NB4 (cell line): Measurements from ENCODE around the gene SMIM9.
A peak's percentile ranks its signal among the peaks of the same experiment; 100 is the strongest.

Source experiments
- DNase-seq: peaks from one replicate; pipeline ENCODE4 v3.0.0; 2010; ENCODE audit warnings: low read depth
- H3K4me3 ChIP-seq: one replicate; pipeline ENCODE4 v1.5.1; 2011; ENCODE audit warnings: mild to moderate bottlenecking, low read depth, low read length, moderate library complexity
- CTCF ChIP-seq: IDR thresholded peaks from one replicate; pipeline ENCODE4 v1.5.1; 2012; ENCODE audit warnings: low read depth, low read length
- MAX ChIP-seq: IDR thresholded peaks from 2 replicates; pipeline ENCODE4 v1.6.1; 2011; ENCODE audit warnings: low read depth, low read length
- MYC ChIP-seq: IDR thresholded peaks from 2 replicates; pipeline ENCODE4 v1.6.1; 2011; ENCODE audit warnings: low read depth, low read length
- POLR2A ChIP-seq: IDR thresholded peaks from 2 replicates; pipeline ENCODE4 v1.6.1; 2011; ENCODE audit warnings: mild to moderate bottlenecking; ENCODE audit not compliant: insufficient read length; ENCODE audit errors: extremely low read depth

SMIM9 gene

GRCh38 chrX:154779261-154779660, 55.2 kb downstream of the SMIM9 start:
- DNase-seq: peak; percentile 69
- no peak for TF ChIP-seq POLR2A
- TF ChIP-seq MAX: no peak
- TF ChIP-seq MYC: no peak
- no peak for TF ChIP-seq CTCF

GRCh38 chrX:154776753-154777152, 57.7 kb downstream of the SMIM9 start:
- H3K4me3 ChIP-seq: no peak overlapping the region
- DNase-seq: no peak
- TF ChIP-seq POLR2A: no peak
- TF ChIP-seq MAX: no peak
- TF ChIP-seq MYC: no peak
- no peak for TF ChIP-seq CTCF

More at GRCh38 chrX:154779261-154779660, 55.2 kb downstream of the SMIM9 start:
- H3K4me3 ChIP-seq: no peak overlapping the region

GRCh38 chrX:154775419-154776349, 58.8 kb downstream of the SMIM9 start:
- DNase-seq: peak; percentile 55
- H3K4me3 ChIP-seq: no peak overlapping the region
- TF ChIP-seq POLR2A (no peak), MYC (no peak), MAX (no peak), CTCF (no peak)

GRCh38 chrX:154774622-154775021, 59.8 kb downstream of the SMIM9 start:
- H3K4me3 ChIP-seq: no peak overlapping the region
- no peak for DNase-seq
- no peak for TF ChIP-seq POLR2A
- no peak for TF ChIP-seq MYC
- TF ChIP-seq MAX: no peak
- TF ChIP-seq CTCF: no peak
